GM12891 (cell line): ENCODE data around the gene PTF1A.

ENCODE experiments used
- DNase-seq: peaks from one replicate; pipeline ENCODE4 v3.0.0; 2011; ENCODE audit warnings: low spot score; ENCODE audit not compliant: insufficient read length
- FAIRE-seq: peaks from 2 replicates; lab custom pipeline; 2011; peaks lifted over from hg19 to GRCh38; lab: Jason Lieb, UNC
- PAX5 ChIP-seq: IDR thresholded peaks from 2 replicates; pipeline ENCODE4 v1.6.1; 2011; ENCODE audit warnings: low read length, moderate library complexity, mild to moderate bottlenecking; ENCODE audit not compliant: insufficient read depth, severe bottlenecking
- POLR2A ChIP-seq: IDR thresholded peaks from 2 replicates; pipeline ENCODE4 v1.6.1; 2011; ENCODE audit warnings: low read depth, low read length, control low read depth
- POLR2AphosphoS5 ChIP-seq: IDR thresholded peaks from 2 replicates; pipeline ENCODE4 v1.6.1; 2011; ENCODE audit warnings: low read depth, low read length, control low read depth
- POU2F2 ChIP-seq: IDR thresholded peaks from 2 replicates; pipeline ENCODE4 v1.6.1; 2011; ENCODE audit warnings: low read depth, mild to moderate bottlenecking, control low read depth, low read length, moderate library complexity
- SPI1 ChIP-seq: IDR thresholded peaks from 2 replicates; pipeline ENCODE4 v1.6.1; 2011; ENCODE audit warnings: low read depth, low read length, control low read depth
- TAF1 ChIP-seq: IDR thresholded peaks from 2 replicates; pipeline ENCODE4 v1.6.1; 2011; ENCODE audit warnings: low read depth, low read length, control low read depth

The PTF1A gene

GRCh38 chr10:23194966-23195845 lies 3.1 kb downstream of the PTF1A start:
- DNase-seq = no peak
- no peak for FAIRE-seq
- TF ChIP-seq TAF1 (no peak), POU2F2 (no peak), SPI1 (no peak), PAX5 (no peak), POLR2AphosphoS5 (no peak), POLR2A (no peak)

- FAIRE-seq (no peak), DNase-seq (no peak)
- no peak for TF ChIP-seq POLR2A
- no peak for TF ChIP-seq PAX5
- no peak for TF ChIP-seq POLR2AphosphoS5
- TF ChIP-seq SPI1 = no peak
- TF ChIP-seq POU2F2 = no peak
- TF ChIP-seq TAF1 = no peak
These were observed 3.9 kb downstream of the PTF1A start for GRCh38 chr10:23195846-23196600.

GRCh38 chr10:23196915-23197314 lies 4.8 kb downstream of the PTF1A start:
- no peak for TF ChIP-seq SPI1
- no peak for TF ChIP-seq POLR2A
- TF ChIP-seq TAF1 = no peak
- DNase-seq (no peak), FAIRE-seq (no peak)

- FAIRE-seq (no peak), DNase-seq (no peak)
- TF ChIP-seq POLR2AphosphoS5 (no peak), POLR2A (no peak), TAF1 (no peak), POU2F2 (no peak), SPI1 (no peak), PAX5 (no peak)
These were observed 5.3 kb downstream of the PTF1A start for GRCh38 chr10:23197416-23197861.

- TF ChIP-seq SPI1 (no peak), POU2F2 (no peak), POLR2A (no peak), TAF1 (no peak), PAX5 (no peak), POLR2AphosphoS5 (no peak)
- no peak for FAIRE-seq
These were observed 6.5 kb downstream of the PTF1A start for GRCh38 chr10:23198610-23198939.

GRCh38 chr10:23198940-23199767 lies 7.0 kb downstream of the PTF1A start:
- FAIRE-seq (no peak), DNase-seq (no peak)
- TF ChIP-seq POU2F2 = no peak
- no peak for TF ChIP-seq SPI1

More at GRCh38 chr10:23198610-23198939, 6.5 kb downstream of the PTF1A start:
- DNase-seq = no peak

- FAIRE-seq = no peak
- no peak for DNase-seq
- TF ChIP-seq POU2F2 = no peak
- TF ChIP-seq SPI1 = no peak
- no peak for TF ChIP-seq PAX5
- no peak for TF ChIP-seq POLR2AphosphoS5
- no peak for TF ChIP-seq TAF1
These were observed 7.8 kb downstream of the PTF1A start for GRCh38 chr10:23199768-23200511.

GRCh38 chr10:23200586-23200985 lies 8.5 kb downstream of the PTF1A start:
- TF ChIP-seq SPI1 = no peak
- no peak for TF ChIP-seq POLR2AphosphoS5
- no peak for TF ChIP-seq PAX5
- TF ChIP-seq POU2F2 = no peak
- TF ChIP-seq POLR2A = no peak
- TF ChIP-seq TAF1 = no peak
- no peak for FAIRE-seq
- no peak for DNase-seq
